ENCODE results near the gene CALHM1. TPM values are rescaled to one million over a fixed set of nuclear protein-coding genes. Genes with fewer than 3 reads are reported as not detected.

Gene CALHM1
- total and polyA plus RNA-seq, 10 donors: 0.04 to 0.52 (median 0.10) TPM; not detected in 7

DNA sequence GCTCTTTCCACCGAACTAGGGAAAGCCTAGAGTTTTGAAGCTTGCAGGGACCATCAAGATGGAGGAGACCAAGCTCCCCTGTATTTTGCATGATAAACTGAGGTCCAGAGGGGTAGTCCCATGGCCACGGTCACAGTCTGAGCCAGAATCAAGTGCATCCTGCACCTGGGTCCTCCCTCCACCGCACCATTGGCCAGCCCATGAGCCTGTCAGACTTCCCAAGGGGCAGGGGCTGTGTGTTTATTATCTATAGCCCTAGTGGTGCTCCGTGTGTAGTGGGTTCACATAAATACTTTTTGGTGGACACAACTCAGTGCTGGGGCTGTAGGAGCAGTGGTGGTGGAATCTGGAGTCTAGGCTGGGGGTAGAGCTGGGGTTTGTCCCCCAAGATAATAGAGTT lies 16.7 kb upstream of the CALHM1 start:
- H3K9me3 ChIP-seq: no peaks in the 10 kb centered on the region
- no peak overlapping the region for H3K27ac ChIP-seq
- no peak for DNase-seq
- intact Hi-C loops (cut with DNase I; ENCODE audit: low total_unique reads): no loop called here
- H3K4me3 ChIP-seq: no peak overlapping the region
- H3K27me3 ChIP-seq (replicated peaks in 1 of 7): no peaks in the 10 kb centered on the region
- no peaks in the 10 kb centered on the region for H3K36me3 ChIP-seq
- WGBS, 5 donors: 81 to 94% (median 87%) methylated on average over 2 to 4 of the region's 4 CpGs
- peaks cover 16 to 42% (median 31%) of the 10 kb centered on the region in 6 donors for H3K4me1 ChIP-seq
- TF ChIP-seq POLR2A (IDR thresholded peaks at IDR 0.05): no peak
- TF ChIP-seq POLR2AphosphoS5 (IDR thresholded peaks at IDR 0.05): no peak
- TF ChIP-seq, protein P1, sequence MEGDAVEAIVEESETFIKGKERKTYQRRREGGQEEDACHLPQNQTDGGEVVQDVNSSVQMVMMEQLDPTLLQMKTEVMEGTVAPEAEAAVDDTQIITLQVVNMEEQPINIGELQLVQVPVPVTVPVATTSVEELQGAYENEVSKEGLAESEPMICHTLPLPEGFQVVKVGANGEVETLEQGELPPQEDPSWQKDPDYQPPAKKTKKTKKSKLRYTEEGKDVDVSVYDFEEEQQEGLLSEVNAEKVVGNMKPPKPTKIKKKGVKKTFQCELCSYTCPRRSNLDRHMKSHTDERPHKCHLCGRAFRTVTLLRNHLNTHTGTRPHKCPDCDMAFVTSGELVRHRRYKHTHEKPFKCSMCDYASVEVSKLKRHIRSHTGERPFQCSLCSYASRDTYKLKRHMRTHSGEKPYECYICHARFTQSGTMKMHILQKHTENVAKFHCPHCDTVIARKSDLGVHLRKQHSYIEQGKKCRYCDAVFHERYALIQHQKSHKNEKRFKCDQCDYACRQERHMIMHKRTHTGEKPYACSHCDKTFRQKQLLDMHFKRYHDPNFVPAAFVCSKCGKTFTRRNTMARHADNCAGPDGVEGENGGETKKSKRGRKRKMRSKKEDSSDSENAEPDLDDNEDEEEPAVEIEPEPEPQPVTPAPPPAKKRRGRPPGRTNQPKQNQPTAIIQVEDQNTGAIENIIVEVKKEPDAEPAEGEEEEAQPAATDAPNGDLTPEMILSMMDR (IDR thresholded peaks at IDR 0.05 in 8 of 11, conservative IDR thresholded peaks at IDR 0.05 in 3 of 11): no peak

DNA sequence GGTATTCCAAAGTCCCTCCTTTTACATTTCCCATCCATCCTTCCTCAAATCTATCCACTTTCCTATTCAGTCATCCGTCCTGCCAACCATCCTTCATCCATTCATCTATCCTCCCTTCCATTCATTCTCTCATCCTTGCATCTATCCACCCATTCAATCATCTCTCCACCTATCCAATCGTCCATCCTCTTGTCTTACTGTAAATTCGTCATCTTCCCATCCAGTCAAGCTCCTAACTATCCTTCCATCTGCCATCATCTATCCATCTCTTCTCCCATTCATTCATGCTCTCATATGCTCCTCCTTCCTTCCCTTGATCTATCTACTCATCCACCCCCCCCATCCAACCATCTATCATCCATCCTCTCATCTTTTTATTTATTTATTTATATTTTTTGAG lies 15.4 kb upstream of the CALHM1 start:
- no peaks in the 10 kb centered on the region for H3K36me3 ChIP-seq
- no peak overlapping the region for H3K27ac ChIP-seq
- intact Hi-C loops (cut with DNase I; ENCODE audit: low total_unique reads): no loop called here
- 88 to 97% (median 92%) methylated on average over 3 of the region's 3 CpGs for WGBS, 5 donors
- DNase-seq: no peak
- H3K4me3 ChIP-seq: no peak overlapping the region
- TF ChIP-seq POLR2AphosphoS5 (IDR thresholded peaks at IDR 0.05) (no peak), POLR2A (IDR thresholded peaks at IDR 0.05) (no peak)
- TF ChIP-seq, protein P1 (IDR thresholded peaks at IDR 0.05 in 8 of 11, conservative IDR thresholded peaks at IDR 0.05 in 3 of 11): no peak
- H3K4me1 ChIP-seq: peaks cover 16 to 50% (median 30%) of the 10 kb centered on the region in 6 donors
- H3K27me3 ChIP-seq (replicated peaks in 1 of 7): no peaks in the 10 kb centered on the region
- no peaks in the 10 kb centered on the region for H3K9me3 ChIP-seq

DNA sequence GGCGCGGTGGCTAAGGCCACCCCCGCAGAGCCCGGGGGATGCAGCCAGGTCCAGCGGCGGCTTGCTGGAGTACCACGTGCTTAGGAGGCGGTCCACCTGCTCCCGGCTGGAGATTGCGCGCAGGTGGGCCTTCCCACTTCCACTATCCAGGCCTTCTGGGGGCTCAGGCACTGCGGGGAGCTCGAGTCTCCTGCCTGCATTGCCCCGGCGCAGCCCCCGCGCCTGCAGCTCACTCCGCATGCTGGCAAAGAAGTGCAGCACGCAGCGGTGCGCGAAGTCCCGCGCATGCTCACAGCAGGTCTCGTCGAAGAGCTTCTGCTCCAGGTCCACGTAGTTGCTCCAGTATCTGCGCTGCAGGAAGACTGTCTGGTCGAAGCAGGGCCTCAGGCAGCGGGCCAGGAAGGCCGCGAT lies 14.6 kb upstream of the CALHM1 start:
- DNase-seq: no peak
- H3K27ac ChIP-seq: peak overlapping the region in 2 of 8 donors; percentile 74 to 90
- H3K4me3 ChIP-seq: no peak overlapping the region
- no peaks in the 10 kb centered on the region for H3K36me3 ChIP-seq
- no peak for TF ChIP-seq POLR2A (IDR thresholded peaks at IDR 0.05)
- TF ChIP-seq, protein P1 (IDR thresholded peaks at IDR 0.05 in 8 of 11, conservative IDR thresholded peaks at IDR 0.05 in 3 of 11): no peak
- no peaks in the 10 kb centered on the region for H3K27me3 ChIP-seq (replicated peaks in 1 of 7)
- H3K4me1 ChIP-seq: peaks cover 16 to 56% (median 31%) of the 10 kb centered on the region in 6 donors
- intact Hi-C loops (cut with DNase I; ENCODE audit: low total_unique reads): no loop called here
- no peaks in the 10 kb centered on the region for H3K9me3 ChIP-seq
- 87 to 90% (median 88%) methylated on average over 19 to 32 of the region's 32 CpGs for WGBS, 5 donors

DNA sequence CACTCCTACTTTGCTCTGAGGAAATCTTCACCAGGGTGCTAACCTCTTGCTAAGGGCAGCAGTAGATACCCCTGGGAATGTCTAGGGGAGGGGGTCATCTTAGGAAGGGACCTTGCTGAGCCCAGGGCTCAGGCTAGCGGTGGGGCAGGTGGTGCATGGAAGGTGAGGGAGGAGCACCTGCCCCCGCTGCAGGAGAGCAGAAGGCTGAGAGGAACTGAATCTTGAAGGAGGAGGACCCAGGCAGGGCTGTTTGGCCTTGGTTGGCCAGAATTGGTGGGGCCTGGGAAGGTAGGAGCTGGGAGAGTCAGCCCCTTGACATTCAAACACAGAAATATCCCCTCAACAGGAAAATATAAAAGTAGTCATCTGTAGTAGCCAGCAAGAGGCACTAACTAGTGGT lies 13.3 kb upstream of the CALHM1 start:
- H3K4me3 ChIP-seq: peak overlapping the region in 1 of 8 donors; percentile 49
- H3K9me3 ChIP-seq: no peaks in the 10 kb centered on the region
- intact Hi-C loops (cut with DNase I; ENCODE audit: low total_unique reads): no loop called here
- peak overlapping the region; percentile 32 to 90 (median 73) for H3K27ac ChIP-seq
- no peak for TF ChIP-seq POLR2A (IDR thresholded peaks at IDR 0.05)
- peak in 1 of 3 donors; percentile 48 for TF ChIP-seq POLR2AphosphoS5 (IDR thresholded peaks at IDR 0.05)
- TF ChIP-seq, protein P1 (IDR thresholded peaks at IDR 0.05 in 8 of 11, conservative IDR thresholded peaks at IDR 0.05 in 3 of 11): no peak
- no peaks in the 10 kb centered on the region for H3K36me3 ChIP-seq
- no peak for DNase-seq
- 60 to 73% (median 62%) methylated on average over 2 of the region's 2 CpGs for WGBS, 5 donors
- H3K27me3 ChIP-seq (replicated peaks in 1 of 7): no peaks in the 10 kb centered on the region
- H3K4me1 ChIP-seq: peaks cover 16 to 64% (median 38%) of the 10 kb centered on the region in 6 donors

Data from spleen (tissue), 11 donors.